Central memory CD8-positive, alpha-beta T cell (primary cell): ENCODE results near the gene BAG5.
"Not testable (repeated sequence)": the region's sequence is repeated elsewhere in the genome, so short reads cannot be mapped to it uniquely, and the experiment has no call there.

ENCODE experiments used
- ATAC-seq: fragments of 150-1000 bp; cut with Tn5 transposase; replicated peaks from 2 replicates; pipeline ENCODE4 v1.10.0; 2022; ENCODE audit warnings: mild to moderate bottlenecking, moderate FRiP score, moderate number of reproducible peaks; ENCODE audit not compliant: poor library complexity, severe bottlenecking; ENCODE audit errors: extremely low read depth
- DNase-seq, 2 donors: peaks; one replicate each; pipeline ENCODE4 v3.0.0; 2021; ENCODE audit warnings: low spot score in 2 of 2
- H3K27ac Mint-ChIP-seq: one replicate; pipeline ENCODE4 v1.8.0; 2022; ENCODE audit warnings: low read depth, mild to moderate bottlenecking, moderate library complexity, mixed read lengths
- H3K27me3 Mint-ChIP-seq: one replicate; pipeline ENCODE4 v1.8.0; 2022; ENCODE audit warnings: mixed read lengths
- H3K36me3 Mint-ChIP-seq: one replicate; pipeline ENCODE4 v1.8.0; 2022; ENCODE audit warnings: mild to moderate bottlenecking, moderate library complexity, mixed read lengths; ENCODE audit not compliant: insufficient read depth
- H3K4me1 Mint-ChIP-seq: one replicate; pipeline ENCODE4 v1.8.0; 2022; ENCODE audit warnings: mixed read lengths
- H3K4me3 Mint-ChIP-seq: one replicate; pipeline ENCODE4 v1.8.0; 2022; ENCODE audit warnings: mild to moderate bottlenecking, moderate library complexity, mixed read lengths
- H3K9me3 Mint-ChIP-seq: one replicate; pipeline ENCODE4 v1.8.0; 2022; ENCODE audit warnings: mixed read lengths

The BAG5 gene

GRCh38 chr14:103526247-103526913 lies 36.1 kb downstream of the BAG5 start:
- Mint-ChIP-seq H3K9me3 (no peaks in the 10 kb centered on the region), H3K36me3 (peaks cover 19% of the 10 kb centered on the region), H3K27ac (no peak overlapping the region), H3K27me3 (no peaks in the 10 kb centered on the region), H3K4me1 (peaks cover 27% of the 10 kb centered on the region), H3K4me3 (no peak overlapping the region)
- no peak for ATAC-seq
- DNase-seq = no peak

DNA sequence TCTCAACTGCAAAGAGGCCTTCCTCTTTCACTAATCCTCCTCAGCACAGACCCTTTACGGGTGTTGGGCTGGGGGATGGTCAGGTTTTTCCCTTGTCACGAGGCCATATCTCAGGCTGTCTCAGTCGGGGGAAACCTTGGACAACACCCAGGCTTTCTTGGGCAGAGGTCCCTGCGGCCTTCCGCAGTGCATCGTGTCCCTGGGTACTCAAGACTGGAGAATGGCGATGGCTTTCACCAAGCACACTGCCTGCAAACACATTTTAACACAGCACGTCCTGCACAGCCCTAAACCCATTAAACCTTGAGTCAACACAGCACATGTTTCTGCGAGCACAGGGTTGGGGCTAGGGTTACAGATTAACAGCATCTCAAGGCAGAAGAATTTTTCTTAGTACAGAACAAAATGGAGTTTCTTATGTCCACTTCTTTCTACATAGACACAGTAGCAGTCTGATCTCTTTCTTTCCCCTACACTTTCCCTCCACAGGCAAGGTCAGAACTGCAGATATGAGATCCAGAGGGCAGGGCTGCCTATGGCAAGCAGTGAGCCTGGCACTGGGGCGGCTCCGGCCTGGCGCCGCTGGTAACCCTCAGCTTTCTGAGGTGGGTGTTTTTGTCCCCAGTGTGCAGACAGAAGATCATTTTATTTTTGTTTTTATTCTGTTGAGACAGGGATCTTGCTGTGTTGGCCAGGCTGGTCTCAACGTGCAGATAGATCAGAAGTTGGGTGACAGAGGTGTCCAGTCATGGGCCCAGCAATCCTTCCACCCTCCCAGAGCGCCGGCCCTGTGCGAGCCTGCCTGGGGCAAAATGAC lies 36.8 kb downstream of the BAG5 start:
- H3K27ac Mint-ChIP-seq, DNase-seq, H3K9me3 Mint-ChIP-seq, H3K27me3 Mint-ChIP-seq, H3K4me3 Mint-ChIP-seq, ATAC-seq: not testable (repeated sequence)
- Mint-ChIP-seq H3K36me3 (peaks cover 18% of the 10 kb centered on the region), H3K4me1 (peaks cover 22% of the 10 kb centered on the region)

- ATAC-seq = no peak
- Mint-ChIP-seq H3K4me1 (peaks cover 13% of the 10 kb centered on the region), H3K9me3 (no peaks in the 10 kb centered on the region), H3K27me3 (no peaks in the 10 kb centered on the region), H3K4me3 (peak overlapping the region; percentile 52), H3K36me3 (peaks cover 11% of the 10 kb centered on the region), H3K27ac (no peak overlapping the region)
- DNase-seq = no peak
Observed at GRCh38 chr14:103524002-103524935, 38.2 kb downstream of the BAG5 start.

GRCh38 chr14:103523575-103523954 lies 38.9 kb downstream of the BAG5 start:
- no peak for DNase-seq
- peaks cover 19% of the 10 kb centered on the region for H3K4me1 Mint-ChIP-seq
- H3K27me3 Mint-ChIP-seq = no peaks in the 10 kb centered on the region
- ATAC-seq = no peak
- H3K4me3 Mint-ChIP-seq = peak overlapping the region; percentile 52
- H3K9me3 Mint-ChIP-seq = no peaks in the 10 kb centered on the region
- no peak overlapping the region for H3K27ac Mint-ChIP-seq
- H3K36me3 Mint-ChIP-seq = peaks cover 7% of the 10 kb centered on the region

- ATAC-seq (no peak), DNase-seq (no peak)
- no peak within 1 kb of the TSS for H3K27ac Mint-ChIP-seq
- H3K9me3 Mint-ChIP-seq = no peaks in the 10 kb centered on the region
- H3K27me3 Mint-ChIP-seq = no peaks in the 10 kb centered on the region
- H3K4me1 Mint-ChIP-seq = peaks cover 19% of the 10 kb centered on the region
- peaks cover 6% of the 10 kb centered on the region for H3K36me3 Mint-ChIP-seq
- H3K4me3 Mint-ChIP-seq = peak within 1 kb of the TSS; percentile 52
Observed at GRCh38 chr14:103522649-103523574, 39.5 kb downstream of the BAG5 start, which contains the start of gene CKB. Gene CKB (minus strand): TSS chr14:103522830. CDS start chr14:103522493, 337 bp downstream.

DNA sequence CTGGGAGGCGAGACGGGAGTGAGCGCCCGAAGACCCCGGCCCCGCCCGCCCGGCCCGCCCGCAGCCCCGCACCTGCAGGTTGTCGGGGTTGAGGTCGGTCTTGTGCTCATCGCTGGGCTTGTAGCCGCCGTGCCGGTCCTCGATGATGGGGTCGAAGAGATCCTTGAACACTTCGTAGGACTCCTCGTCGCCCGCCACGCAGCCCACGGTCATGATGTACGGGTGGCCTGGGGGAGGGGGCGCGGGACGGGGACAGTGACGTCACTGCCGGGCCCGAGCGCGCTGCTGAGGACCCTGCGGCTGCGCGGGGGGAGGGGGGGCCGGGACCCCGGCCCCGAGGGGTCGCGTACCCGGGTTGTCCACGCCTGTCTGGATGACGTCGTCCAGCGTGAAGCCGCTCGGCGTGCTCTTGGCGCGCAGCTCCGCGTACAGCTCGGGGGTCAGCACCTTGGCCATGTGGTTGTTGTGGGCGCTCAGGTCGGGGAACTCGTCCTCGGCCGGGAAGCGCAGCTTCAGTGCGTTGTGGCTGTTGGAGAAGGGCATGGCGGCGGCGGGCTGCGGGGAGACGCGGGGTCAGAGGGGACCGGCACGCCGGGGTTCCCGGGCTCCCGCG lies 40.4 kb downstream of the BAG5 start:
- Mint-ChIP-seq H3K9me3 (no peaks in the 10 kb centered on the region), H3K4me1 (peaks cover 12% of the 10 kb centered on the region), H3K27me3 (no peaks in the 10 kb centered on the region), H3K36me3 (peaks cover 2% of the 10 kb centered on the region), H3K4me3 (peak overlapping the region; percentile 44), H3K27ac (no peak overlapping the region)
- no peak for DNase-seq
- ATAC-seq = peak; percentile 5

DNA sequence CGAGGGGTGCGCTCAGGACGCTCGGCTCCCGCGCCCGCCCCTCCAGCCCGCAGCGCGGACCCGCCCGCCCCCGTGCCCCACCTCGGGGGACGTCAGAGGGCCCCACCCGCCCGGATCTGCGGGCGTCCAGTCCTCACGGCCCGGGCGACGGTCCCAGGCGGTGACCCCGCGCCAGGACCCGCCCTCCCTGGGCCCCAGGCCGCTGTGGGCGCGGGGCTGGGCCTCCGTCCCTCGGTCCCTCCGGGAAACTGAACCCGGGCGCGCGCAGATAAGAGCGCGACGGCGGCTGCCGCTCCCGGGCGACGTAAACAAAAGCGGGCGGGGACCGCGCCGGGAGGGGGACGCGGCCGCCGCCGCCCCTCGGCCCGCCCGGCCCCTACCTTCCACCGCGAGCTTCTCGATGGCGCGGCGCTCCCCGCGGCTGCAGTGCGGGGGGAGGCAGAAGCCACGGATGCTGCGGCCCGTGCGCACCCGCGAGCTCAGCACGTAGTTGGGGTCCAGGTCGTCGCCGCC lies 41.0 kb downstream of the BAG5 start:
- Mint-ChIP-seq H3K36me3 (peaks cover 4% of the 10 kb centered on the region), H3K27me3 (no peaks in the 10 kb centered on the region), H3K9me3 (no peaks in the 10 kb centered on the region), H3K27ac (no peak overlapping the region), H3K4me3 (peak overlapping the region; percentile 60), H3K4me1 (peaks cover 10% of the 10 kb centered on the region)
- ATAC-seq (peak; percentile 35), DNase-seq (no peak)

GRCh38 chr14:103520657-103521437 lies 41.6 kb downstream of the BAG5 start:
- peaks cover 4% of the 10 kb centered on the region for H3K36me3 Mint-ChIP-seq
- peak; percentile 45 to 63 for DNase-seq
- H3K27ac Mint-ChIP-seq = no peak overlapping the region
- peak overlapping the region; percentile 60 for H3K4me3 Mint-ChIP-seq
- no peaks in the 10 kb centered on the region for H3K27me3 Mint-ChIP-seq
- peaks cover 10% of the 10 kb centered on the region for H3K4me1 Mint-ChIP-seq
- H3K9me3 Mint-ChIP-seq = no peaks in the 10 kb centered on the region
- ATAC-seq = peak; percentile 61

- peaks cover 4% of the 10 kb centered on the region for H3K36me3 Mint-ChIP-seq
- DNase-seq = no peak
Observed at GRCh38 chr14:103520269-103520656, 42.2 kb downstream of the BAG5 start.

GRCh38 chr14:103519837-103520212 lies 42.6 kb downstream of the BAG5 start:
- Mint-ChIP-seq H3K36me3 (peaks cover 4% of the 10 kb centered on the region), H3K4me1 (peaks cover 11% of the 10 kb centered on the region), H3K4me3 (peak overlapping the region; percentile 60), H3K27me3 (no peaks in the 10 kb centered on the region), H3K9me3 (no peaks in the 10 kb centered on the region), H3K27ac (no peak overlapping the region)
- DNase-seq (no peak), ATAC-seq (no peak)

More at GRCh38 chr14:103520269-103520656, 42.2 kb downstream of the BAG5 start:
- H3K27me3 Mint-ChIP-seq = no peaks in the 10 kb centered on the region
- H3K4me1 Mint-ChIP-seq = peaks cover 10% of the 10 kb centered on the region
- H3K9me3 Mint-ChIP-seq = no peaks in the 10 kb centered on the region
- peak overlapping the region; percentile 60 for H3K4me3 Mint-ChIP-seq
- no peak for ATAC-seq
- no peak overlapping the region for H3K27ac Mint-ChIP-seq
